ENCODE measurements around the gene ZNF385A.

Gene ZNF385A

DNA sequence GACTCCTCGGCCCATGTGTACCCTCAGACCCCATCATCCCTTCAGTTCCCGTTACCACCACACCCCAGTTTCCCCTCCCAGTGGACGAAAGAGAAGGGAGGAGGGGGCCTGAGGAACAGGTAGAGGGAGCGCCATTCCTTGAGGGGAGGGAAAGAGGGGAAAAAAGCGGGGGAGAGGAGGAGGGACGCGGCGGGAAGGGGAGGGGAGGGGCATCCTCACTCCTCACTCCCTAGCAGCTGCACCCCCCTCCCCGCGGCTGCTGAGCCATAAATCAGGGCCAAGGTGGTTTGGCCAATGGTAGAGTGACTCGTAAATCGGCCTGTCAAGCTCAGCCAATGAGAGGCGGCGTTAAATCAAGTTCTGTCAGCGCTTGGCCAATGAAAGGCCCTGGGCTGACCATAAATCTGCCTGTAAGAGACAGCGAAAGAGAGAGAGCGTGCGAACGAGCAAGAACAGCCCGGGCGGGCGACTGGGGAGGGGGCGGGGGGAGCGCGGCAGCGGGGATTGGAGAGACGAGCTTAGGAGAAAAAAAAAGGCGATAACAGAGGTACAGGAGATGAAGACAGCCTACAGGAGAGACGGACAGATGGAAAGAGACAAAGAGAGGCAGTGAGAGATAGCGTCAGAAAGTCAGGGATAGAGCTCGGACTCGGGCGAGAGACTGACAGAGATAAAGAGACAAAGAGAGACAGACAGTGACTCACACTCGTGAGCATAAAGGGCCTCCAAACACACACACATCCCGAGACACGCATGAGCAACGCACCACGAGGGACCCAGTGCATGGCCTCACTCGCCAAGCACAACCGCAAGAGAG lies 25.4 kb downstream of the ZNF385A start (continued):
- no peak for TF ChIP-seq ZNF114 (tag by site-specific recombination; IDR thresholded peaks at IDR 0.05)
- TF ChIP-seq, protein P1, sequence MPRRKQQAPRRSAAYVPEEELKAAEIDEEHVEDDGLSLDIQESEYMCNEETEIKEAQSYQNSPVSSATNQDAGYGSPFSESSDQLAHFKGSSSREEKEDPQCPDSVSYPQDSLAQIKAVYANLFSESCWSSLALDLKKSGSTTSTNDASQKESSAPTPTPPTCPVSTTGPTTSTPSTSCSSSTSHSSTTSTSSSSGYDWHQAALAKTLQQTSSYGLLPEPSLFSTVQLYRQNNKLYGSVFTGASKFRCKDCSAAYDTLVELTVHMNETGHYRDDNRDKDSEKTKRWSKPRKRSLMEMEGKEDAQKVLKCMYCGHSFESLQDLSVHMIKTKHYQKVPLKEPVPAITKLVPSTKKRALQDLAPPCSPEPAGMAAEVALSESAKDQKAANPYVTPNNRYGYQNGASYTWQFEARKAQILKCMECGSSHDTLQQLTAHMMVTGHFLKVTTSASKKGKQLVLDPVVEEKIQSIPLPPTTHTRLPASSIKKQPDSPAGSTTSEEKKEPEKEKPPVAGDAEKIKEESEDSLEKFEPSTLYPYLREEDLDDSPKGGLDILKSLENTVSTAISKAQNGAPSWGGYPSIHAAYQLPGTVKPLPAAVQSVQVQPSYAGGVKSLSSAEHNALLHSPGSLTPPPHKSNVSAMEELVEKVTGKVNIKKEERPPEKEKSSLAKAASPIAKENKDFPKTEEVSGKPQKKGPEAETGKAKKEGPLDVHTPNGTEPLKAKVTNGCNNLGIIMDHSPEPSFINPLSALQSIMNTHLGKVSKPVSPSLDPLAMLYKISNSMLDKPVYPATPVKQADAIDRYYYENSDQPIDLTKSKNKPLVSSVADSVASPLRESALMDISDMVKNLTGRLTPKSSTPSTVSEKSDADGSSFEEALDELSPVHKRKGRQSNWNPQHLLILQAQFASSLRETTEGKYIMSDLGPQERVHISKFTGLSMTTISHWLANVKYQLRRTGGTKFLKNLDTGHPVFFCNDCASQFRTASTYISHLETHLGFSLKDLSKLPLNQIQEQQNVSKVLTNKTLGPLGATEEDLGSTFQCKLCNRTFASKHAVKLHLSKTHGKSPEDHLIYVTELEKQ (tag by site-specific recombination; IDR thresholded peaks at IDR 0.05; ENCODE audit: borderline replicate concordance), result peak; percentile 100
- TF ChIP-seq ZNF610 (tag by site-specific recombination; IDR thresholded peaks at IDR 0.05; ENCODE audit: borderline replicate concordance), result peak; percentile 91
- TF ChIP-seq ZNF202 (tag by site-specific recombination; IDR thresholded peaks at IDR 0.05; ENCODE audit: borderline replicate concordance), result no peak
- TF ChIP-seq ZNF521 (tag by site-specific recombination; IDR thresholded peaks at IDR 0.05), result no peak
- no peak for TF ChIP-seq ZNF350 (tag by site-specific recombination; IDR thresholded peaks at IDR 0.05)
- TF ChIP-seq ZNF24 (tag by site-specific recombination; IDR thresholded peaks at IDR 0.05), result peak; percentile 98
- TF ChIP-seq MEIS1 (CRISPR knock-in tag; IDR thresholded peaks at IDR 0.05; ENCODE audit: borderline replicate concordance), result peak; percentile 94
- TF ChIP-seq, protein P2, sequence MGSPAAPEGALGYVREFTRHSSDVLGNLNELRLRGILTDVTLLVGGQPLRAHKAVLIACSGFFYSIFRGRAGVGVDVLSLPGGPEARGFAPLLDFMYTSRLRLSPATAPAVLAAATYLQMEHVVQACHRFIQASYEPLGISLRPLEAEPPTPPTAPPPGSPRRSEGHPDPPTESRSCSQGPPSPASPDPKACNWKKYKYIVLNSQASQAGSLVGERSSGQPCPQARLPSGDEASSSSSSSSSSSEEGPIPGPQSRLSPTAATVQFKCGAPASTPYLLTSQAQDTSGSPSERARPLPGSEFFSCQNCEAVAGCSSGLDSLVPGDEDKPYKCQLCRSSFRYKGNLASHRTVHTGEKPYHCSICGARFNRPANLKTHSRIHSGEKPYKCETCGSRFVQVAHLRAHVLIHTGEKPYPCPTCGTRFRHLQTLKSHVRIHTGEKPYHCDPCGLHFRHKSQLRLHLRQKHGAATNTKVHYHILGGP (tag by site-specific recombination; IDR thresholded peaks at IDR 0.05), result no peak
- TF ChIP-seq ZNF211 (tag by site-specific recombination; IDR thresholded peaks at IDR 0.05; ENCODE audit: low read depth), result no peak
- no peak for TF ChIP-seq ZNF510 (tag by site-specific recombination; IDR thresholded peaks at IDR 0.05; ENCODE audit: insufficient replicate concordance)
- peak; percentile 100 for TF ChIP-seq SP2 (tag by site-specific recombination; IDR thresholded peaks at IDR 0.05)
- TF ChIP-seq TRIM28 (IDR thresholded peaks at IDR 0.05; ENCODE audit: borderline replicate concordance, low read length), result 0 out of 2 replicates have a peak, but pooled peaks have one; percentile 4
- TF ChIP-seq ZNF366 (tag by site-specific recombination; conservative IDR thresholded peaks at IDR 0.05), result peak; percentile 97
- no peak for TF ChIP-seq ZNF658 (tag by site-specific recombination; IDR thresholded peaks at IDR 0.05)
- TF ChIP-seq ZFP3 (tag by site-specific recombination; IDR thresholded peaks at IDR 0.05; ENCODE audit: low read depth), result no peak; the same call in 1 of the 2 replicates
- peak; percentile 70 for TF ChIP-seq ZNF600 (tag by site-specific recombination; IDR thresholded peaks at IDR 0.05)
- TF ChIP-seq MZF1 (tag by site-specific recombination; IDR thresholded peaks at IDR 0.05; ENCODE audit: borderline replicate concordance), result peak; percentile 41
- TF ChIP-seq ZNF837 (tag by site-specific recombination; IDR thresholded peaks at IDR 0.05), result peak; percentile 48; the same call in 1 of the 2 replicates
- TF ChIP-seq ZNF549 (tag by site-specific recombination; IDR thresholded peaks at IDR 0.05), result no peak
- TF ChIP-seq, protein P3, sequence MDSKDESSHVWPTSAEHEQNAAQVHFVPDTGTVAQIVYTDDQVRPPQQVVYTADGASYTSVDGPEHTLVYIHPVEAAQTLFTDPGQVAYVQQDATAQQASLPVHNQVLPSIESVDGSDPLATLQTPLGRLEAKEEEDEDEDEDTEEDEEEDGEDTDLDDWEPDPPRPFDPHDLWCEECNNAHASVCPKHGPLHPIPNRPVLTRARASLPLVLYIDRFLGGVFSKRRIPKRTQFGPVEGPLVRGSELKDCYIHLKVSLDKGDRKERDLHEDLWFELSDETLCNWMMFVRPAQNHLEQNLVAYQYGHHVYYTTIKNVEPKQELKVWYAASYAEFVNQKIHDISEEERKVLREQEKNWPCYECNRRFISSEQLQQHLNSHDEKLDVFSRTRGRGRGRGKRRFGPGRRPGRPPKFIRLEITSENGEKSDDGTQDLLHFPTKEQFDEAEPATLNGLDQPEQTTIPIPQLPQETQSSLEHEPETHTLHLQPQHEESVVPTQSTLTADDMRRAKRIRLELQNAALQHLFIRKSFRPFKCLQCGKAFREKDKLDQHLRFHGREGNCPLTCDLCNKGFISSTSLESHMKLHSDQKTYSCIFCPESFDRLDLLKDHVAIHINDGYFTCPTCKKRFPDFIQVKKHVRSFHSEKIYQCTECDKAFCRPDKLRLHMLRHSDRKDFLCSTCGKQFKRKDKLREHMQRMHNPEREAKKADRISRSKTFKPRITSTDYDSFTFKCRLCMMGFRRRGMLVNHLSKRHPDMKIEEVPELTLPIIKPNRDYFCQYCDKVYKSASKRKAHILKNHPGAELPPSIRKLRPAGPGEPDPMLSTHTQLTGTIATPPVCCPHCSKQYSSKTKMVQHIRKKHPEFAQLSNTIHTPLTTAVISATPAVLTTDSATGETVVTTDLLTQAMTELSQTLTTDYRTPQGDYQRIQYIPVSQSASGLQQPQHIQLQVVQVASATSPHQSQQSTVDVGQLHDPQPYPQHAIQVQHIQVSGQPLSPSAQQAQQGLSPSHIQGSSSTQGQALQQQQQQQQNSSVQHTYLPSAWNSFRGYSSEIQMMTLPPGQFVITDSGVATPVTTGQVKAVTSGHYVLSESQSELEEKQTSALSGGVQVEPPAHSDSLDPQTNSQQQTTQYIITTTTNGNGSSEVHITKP (tag by site-specific recombination; IDR thresholded peaks at IDR 0.05), result peak; percentile 83
- no peak for TF ChIP-seq ZNF768 (tag by site-specific recombination; IDR thresholded peaks at IDR 0.05)
- TF ChIP-seq MYNN (tag by site-specific recombination; IDR thresholded peaks at IDR 0.05; ENCODE audit: borderline replicate concordance), result peak; percentile 79; the same call in 1 of the 2 replicates
- peak; percentile 87 for TF ChIP-seq ZNF785 (tag by site-specific recombination; IDR thresholded peaks at IDR 0.05)
- peak; percentile 93 for TF ChIP-seq ZNF629 (tag by site-specific recombination; IDR thresholded peaks at IDR 0.05)
- TF ChIP-seq, protein P4, sequence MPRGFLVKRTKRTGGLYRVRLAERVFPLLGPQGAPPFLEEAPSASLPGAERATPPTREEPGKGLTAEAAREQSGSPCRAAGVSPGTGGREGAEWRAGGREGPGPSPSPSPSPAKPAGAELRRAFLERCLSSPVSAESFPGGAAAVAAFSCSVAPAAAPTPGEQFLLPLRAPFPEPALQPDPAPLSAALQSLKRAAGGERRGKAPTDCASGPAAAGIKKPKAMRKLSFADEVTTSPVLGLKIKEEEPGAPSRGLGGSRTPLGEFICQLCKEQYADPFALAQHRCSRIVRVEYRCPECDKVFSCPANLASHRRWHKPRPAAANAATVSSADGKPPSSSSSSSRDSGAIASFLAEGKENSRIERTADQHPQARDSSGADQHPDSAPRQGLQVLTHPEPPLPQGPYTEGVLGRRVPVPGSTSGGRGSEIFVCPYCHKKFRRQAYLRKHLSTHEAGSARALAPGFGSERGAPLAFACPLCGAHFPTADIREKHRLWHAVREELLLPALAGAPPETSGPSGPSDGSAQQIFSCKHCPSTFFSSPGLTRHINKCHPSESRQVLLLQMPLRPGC (tag by site-specific recombination; IDR thresholded peaks at IDR 0.05), result peak; percentile 99
- no peak; the same call in none of the 2 replicates for TF ChIP-seq PRDM1 (tag by site-specific recombination; IDR thresholded peaks at IDR 0.05)
- TF ChIP-seq ZNF121 (tag by site-specific recombination; IDR thresholded peaks at IDR 0.05), result no peak; the same call in 1 of the 2 replicates
- TF ChIP-seq ZNF423 (tag by site-specific recombination; IDR thresholded peaks at IDR 0.05), result peak; percentile 83
- TF ChIP-seq ZXDB (tag by site-specific recombination; IDR thresholded peaks at IDR 0.05), result peak; percentile 98
